Measurements from ENCODE around the gene THUMPD3.

Gene THUMPD3

DNA sequence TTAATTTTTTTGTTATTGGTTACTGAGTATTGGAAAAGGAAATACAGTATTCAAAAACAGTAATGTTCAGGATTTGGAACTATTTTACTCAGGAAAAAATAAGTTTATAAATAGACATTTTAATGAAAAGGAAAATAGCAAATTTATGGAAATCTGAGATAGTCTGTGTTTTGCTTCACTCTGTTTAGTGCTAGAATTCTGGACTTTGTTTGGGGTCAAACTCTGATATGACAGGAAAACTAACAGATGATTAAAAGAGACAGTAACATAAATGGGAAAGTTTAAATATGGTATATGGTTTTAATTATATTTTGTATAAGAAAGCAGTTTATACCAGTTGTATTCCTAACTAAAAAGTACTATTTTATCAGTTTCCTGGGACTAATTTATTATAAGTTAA, 52.0 kb downstream of the THUMPD3 start:
- H2BK5ac ChIP-seq (ENCODE audit: low read depth, low read length, poor library complexity, severe bottlenecking) = no peak overlapping the region
- H2AFZ ChIP-seq (ENCODE audit: low read depth, low read length) = no peak overlapping the region
- H3K23ac ChIP-seq (ENCODE audit: low read length in 2 of 2) = no peak overlapping the region
- DNase-seq = no peak
- no peaks in the 10 kb centered on the region for H3K27me3 ChIP-seq (ENCODE audit: control insufficient read depth in 1 of 2, insufficient read depth in 1 of 2, low read length in 2 of 2)
- H2BK15ac ChIP-seq (ENCODE audit: low read depth, poor library complexity, severe bottlenecking) = no peak overlapping the region
- H3K4me2 ChIP-seq (ENCODE audit: low read length, poor library complexity, severe bottlenecking) = no peak overlapping the region
- no peak overlapping the region for H3K14ac ChIP-seq (ENCODE audit: low read length in 2 of 2)
- H3K9me3 ChIP-seq (ENCODE audit: control insufficient read depth, low read length) = no peaks in the 10 kb centered on the region
- no peak overlapping the region for H3K4me3 ChIP-seq (ENCODE audit: insufficient read depth in 1 of 2, low read depth in 1 of 2, low read length in 2 of 2)
- H4K91ac ChIP-seq (ENCODE audit: low read length) = no peak overlapping the region
- H3K36me3 ChIP-seq (ENCODE audit: control insufficient read depth in 1 of 2, insufficient read depth in 2 of 2, low read depth in 1 of 2, low read length in 2 of 2) = peaks cover 4 to 7% of the 10 kb centered on the region in 2 experiments
- H3K79me1 ChIP-seq (replicated peaks; ENCODE audit: low read length, poor library complexity, severe bottlenecking) = no peaks in the 10 kb centered on the region
- H3K4ac ChIP-seq (ENCODE audit: low read depth in 1 of 2, low read length in 2 of 2) = no peak overlapping the region
- H3K18ac ChIP-seq (ENCODE audit: low read depth in 1 of 2, low read length in 2 of 2) = no peak overlapping the region
- H3K4me1 ChIP-seq (ENCODE audit: control insufficient read depth, insufficient read depth, low read depth, low read length) = peaks cover 3% of the 10 kb centered on the region
- no peak overlapping the region for H2BK120ac ChIP-seq (ENCODE audit: low read depth, low read length)
- no peak overlapping the region for H2BK12ac ChIP-seq (ENCODE audit: low read length in 2 of 2)
- H2AK5ac ChIP-seq (ENCODE audit: low read length, severe bottlenecking) = no peak overlapping the region
- H4K8ac ChIP-seq (ENCODE audit: low read length) = no peak overlapping the region
- no peak overlapping the region for H3K9ac ChIP-seq (ENCODE audit: low read length)
- no peak overlapping the region for H3K27ac ChIP-seq (ENCODE audit: low read length, poor library complexity, severe bottlenecking)

DNA sequence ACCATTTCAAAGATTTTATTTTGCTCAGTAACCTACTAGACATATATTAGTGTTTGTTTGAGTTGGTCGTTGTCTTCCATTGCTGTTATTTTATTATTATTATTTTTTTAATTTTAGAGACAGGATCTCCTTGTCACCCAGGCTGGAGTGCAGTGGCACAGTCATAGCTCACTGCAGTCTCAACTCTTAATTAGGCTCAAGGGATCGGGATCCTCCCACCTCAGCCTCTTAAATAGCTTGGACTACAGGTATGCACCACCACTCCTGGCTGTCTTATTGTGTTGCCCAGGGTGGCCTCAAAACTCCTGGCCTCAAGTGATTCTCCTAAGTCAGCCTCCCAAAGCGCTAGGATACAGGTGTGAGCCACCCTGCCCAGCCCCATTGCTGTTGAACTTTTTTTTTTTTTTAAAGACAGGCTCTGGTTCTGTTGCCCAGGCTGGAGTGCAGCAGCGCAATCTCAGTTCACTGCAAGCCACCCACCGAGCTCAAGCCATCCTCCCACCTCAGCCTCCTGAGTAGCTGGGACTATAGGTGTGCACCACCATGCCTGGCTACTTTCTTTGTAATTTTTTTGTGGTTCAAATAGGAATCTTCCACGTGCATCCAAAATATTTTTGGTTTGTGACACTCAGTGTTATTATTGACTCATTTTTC, 52.8 kb downstream of the THUMPD3 start:
- Histone ChIP-seq H3K27ac (ENCODE audit: low read length, poor library complexity, severe bottlenecking) (no peak overlapping the region), H2BK120ac (ENCODE audit: low read depth, low read length) (no peak overlapping the region), H4K8ac (ENCODE audit: low read length) (no peak overlapping the region), H4K91ac (ENCODE audit: low read length) (no peak overlapping the region), H3K4me1 (ENCODE audit: control insufficient read depth, insufficient read depth, low read depth, low read length) (peaks cover 3% of the 10 kb centered on the region), H3K18ac (ENCODE audit: low read depth in 1 of 2, low read length in 2 of 2) (no peak overlapping the region), H2BK12ac (ENCODE audit: low read length in 2 of 2) (no peak overlapping the region), H3K36me3 (ENCODE audit: control insufficient read depth in 1 of 2, insufficient read depth in 2 of 2, low read depth in 1 of 2, low read length in 2 of 2) (peaks cover 0 to 7% of the 10 kb centered on the region in 2 experiments), H3K9me3 (ENCODE audit: control insufficient read depth, low read length) (no peaks in the 10 kb centered on the region), H2BK5ac (ENCODE audit: low read depth, low read length, poor library complexity, severe bottlenecking) (no peak overlapping the region), H3K4me3 (ENCODE audit: insufficient read depth in 1 of 2, low read depth in 1 of 2, low read length in 2 of 2) (peak overlapping the region in 1 of 2 experiments; percentile 42), H2BK15ac (ENCODE audit: low read depth, poor library complexity, severe bottlenecking) (no peak overlapping the region), H3K9ac (ENCODE audit: low read length) (peak overlapping the region; percentile 44), H3K4me2 (ENCODE audit: low read length, poor library complexity, severe bottlenecking) (no peak overlapping the region), H3K79me1 (replicated peaks; ENCODE audit: low read length, poor library complexity, severe bottlenecking) (no peaks in the 10 kb centered on the region), H2AK5ac (ENCODE audit: low read length, severe bottlenecking) (no peak overlapping the region), H3K27me3 (ENCODE audit: control insufficient read depth in 1 of 2, insufficient read depth in 1 of 2, low read length in 2 of 2) (no peaks in the 10 kb centered on the region), H3K23ac (ENCODE audit: low read length in 2 of 2) (no peak overlapping the region), H3K14ac (ENCODE audit: low read length in 2 of 2) (no peak overlapping the region), H2AFZ (ENCODE audit: low read depth, low read length) (no peak overlapping the region), H3K4ac (ENCODE audit: low read depth in 1 of 2, low read length in 2 of 2) (no peak overlapping the region)
- DNase-seq = no peak
- WGBS = 92% methylated on average over 4 of the region's 6 CpGs

DNA sequence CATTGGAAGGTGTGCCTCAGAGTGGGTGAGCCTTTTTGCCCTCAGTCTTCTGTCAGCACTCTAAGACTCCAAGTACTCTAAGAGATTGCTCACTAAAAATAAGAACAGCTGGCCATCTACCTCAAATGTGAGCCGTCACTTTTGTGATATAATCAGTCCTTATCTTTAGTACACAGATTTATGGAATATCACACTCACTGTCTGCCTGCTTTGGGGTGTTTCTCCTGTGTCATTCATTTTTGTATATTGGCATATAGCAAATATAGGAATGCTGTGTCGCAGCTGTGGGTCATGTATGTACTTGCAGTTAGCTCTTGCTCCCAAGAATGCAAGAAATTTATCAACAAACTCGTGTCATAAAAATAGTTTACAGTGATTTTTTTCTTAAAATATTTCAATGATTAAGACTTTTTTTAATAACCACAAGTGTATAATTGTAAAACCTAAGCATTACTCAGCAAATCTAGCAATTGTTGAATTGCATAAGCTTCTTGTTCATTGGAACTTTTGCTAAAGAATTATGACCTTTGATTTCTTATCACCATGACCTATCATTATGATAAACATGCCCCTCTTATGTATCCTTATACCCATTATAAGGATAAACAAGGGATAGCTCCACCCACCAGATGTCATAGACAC, 53.4 kb downstream of the THUMPD3 start:
- no peaks in the 10 kb centered on the region for H3K9me3 ChIP-seq (ENCODE audit: control insufficient read depth, low read length)

DNA sequence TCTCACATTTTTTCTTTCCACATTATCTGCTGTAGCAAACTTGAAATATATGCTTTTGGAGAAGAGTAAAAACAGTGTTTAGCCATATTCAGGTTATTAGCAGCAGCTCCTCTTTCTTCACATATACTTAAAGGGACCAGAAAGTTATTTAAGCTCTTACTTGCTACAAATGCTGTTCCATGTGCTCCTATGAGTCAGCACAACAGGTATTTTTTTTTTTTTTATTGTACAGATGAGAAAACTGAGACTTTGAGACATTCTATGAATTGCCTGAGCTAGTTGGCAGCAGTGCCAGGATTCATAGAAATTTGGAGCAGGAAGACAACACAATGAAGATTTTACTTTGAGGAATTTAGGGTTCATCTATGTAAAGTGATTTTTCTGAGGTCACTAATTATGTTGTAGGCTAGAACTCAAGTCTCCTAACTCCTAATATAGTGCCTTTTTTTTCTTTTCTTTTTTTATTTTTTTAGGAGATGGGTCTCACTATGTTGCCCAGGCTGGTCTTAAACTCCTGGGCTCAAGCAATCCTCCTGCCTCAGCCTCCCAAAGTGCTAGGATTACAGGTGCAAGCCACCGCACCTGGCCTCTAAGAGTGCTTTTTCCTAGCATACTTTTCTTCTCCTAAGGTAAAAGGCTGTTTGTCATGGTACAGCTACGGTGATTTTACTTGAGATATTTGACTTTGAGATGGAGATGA, 58.1 kb downstream of the THUMPD3 start:
- no peaks in the 10 kb centered on the region for H3K9me3 ChIP-seq (ENCODE audit: control insufficient read depth, low read length)
- H3K4me1 ChIP-seq (ENCODE audit: control insufficient read depth, insufficient read depth, low read depth, low read length) = no peaks in the 10 kb centered on the region
- no peak overlapping the region for H2BK12ac ChIP-seq (ENCODE audit: low read length in 2 of 2)
- H3K4me3 ChIP-seq (ENCODE audit: insufficient read depth in 1 of 2, low read depth in 1 of 2, low read length in 2 of 2) = no peak overlapping the region
- H3K14ac ChIP-seq (ENCODE audit: low read length in 2 of 2) = no peak overlapping the region
- H2BK5ac ChIP-seq (ENCODE audit: low read depth, low read length, poor library complexity, severe bottlenecking) = no peak overlapping the region
- no peak overlapping the region for H2AK5ac ChIP-seq (ENCODE audit: low read length, severe bottlenecking)
- H3K9ac ChIP-seq (ENCODE audit: low read length) = peak overlapping the region; percentile 83
- peak overlapping the region; percentile 1 for H3K27ac ChIP-seq (ENCODE audit: low read length, poor library complexity, severe bottlenecking)
- peak; percentile 38 for DNase-seq
- H4K8ac ChIP-seq (ENCODE audit: low read length) = no peak overlapping the region
- no peak overlapping the region for H2BK15ac ChIP-seq (ENCODE audit: low read depth, poor library complexity, severe bottlenecking)
- 100% methylated on average over 1 of the region's 2 CpGs for WGBS
- H2BK120ac ChIP-seq (ENCODE audit: low read depth, low read length) = no peak overlapping the region
- no peak overlapping the region for H2AFZ ChIP-seq (ENCODE audit: low read depth, low read length)
- H3K4me2 ChIP-seq (ENCODE audit: low read length, poor library complexity, severe bottlenecking) = no peak overlapping the region
- peaks cover 0 to 3% of the 10 kb centered on the region in 2 experiments for H3K36me3 ChIP-seq (ENCODE audit: control insufficient read depth in 1 of 2, insufficient read depth in 2 of 2, low read depth in 1 of 2, low read length in 2 of 2)
- no peak overlapping the region for H3K4ac ChIP-seq (ENCODE audit: low read depth in 1 of 2, low read length in 2 of 2)
- H3K27me3 ChIP-seq (ENCODE audit: control insufficient read depth in 1 of 2, insufficient read depth in 1 of 2, low read length in 2 of 2) = no peaks in the 10 kb centered on the region
- H3K18ac ChIP-seq (ENCODE audit: low read depth in 1 of 2, low read length in 2 of 2) = no peak overlapping the region
- H4K91ac ChIP-seq (ENCODE audit: low read length) = no peak overlapping the region
- no peak overlapping the region for H3K23ac ChIP-seq (ENCODE audit: low read length in 2 of 2)
- H3K79me1 ChIP-seq (replicated peaks; ENCODE audit: low read length, poor library complexity, severe bottlenecking) = no peaks in the 10 kb centered on the region

More for the DNA sequence above, 53.4 kb downstream of the THUMPD3 start:
- H3K79me1 ChIP-seq (replicated peaks; ENCODE audit: low read length, poor library complexity, severe bottlenecking) = no peaks in the 10 kb centered on the region
- H2AFZ ChIP-seq (ENCODE audit: low read depth, low read length) = no peak overlapping the region
- no peak overlapping the region for H3K27ac ChIP-seq (ENCODE audit: low read length, poor library complexity, severe bottlenecking)
- no peak overlapping the region for H2BK120ac ChIP-seq (ENCODE audit: low read depth, low read length)
- no peak overlapping the region for H3K4me2 ChIP-seq (ENCODE audit: low read length, poor library complexity, severe bottlenecking)
- peak; percentile 29 for DNase-seq
- peak overlapping the region; percentile 44 for H3K9ac ChIP-seq (ENCODE audit: low read length)
- H4K91ac ChIP-seq (ENCODE audit: low read length) = no peak overlapping the region
- H3K18ac ChIP-seq (ENCODE audit: low read depth in 1 of 2, low read length in 2 of 2) = peak overlapping the region in 1 of 2 experiments; percentile 17
- no peak overlapping the region for H3K4ac ChIP-seq (ENCODE audit: low read depth in 1 of 2, low read length in 2 of 2)
- no peak overlapping the region for H2BK5ac ChIP-seq (ENCODE audit: low read depth, low read length, poor library complexity, severe bottlenecking)
- WGBS = 50% methylated on average over 1 of the region's 3 CpGs
- no peaks in the 10 kb centered on the region for H3K27me3 ChIP-seq (ENCODE audit: control insufficient read depth in 1 of 2, insufficient read depth in 1 of 2, low read length in 2 of 2)
- no peak overlapping the region for H4K8ac ChIP-seq (ENCODE audit: low read length)
- H3K36me3 ChIP-seq (ENCODE audit: control insufficient read depth in 1 of 2, insufficient read depth in 2 of 2, low read depth in 1 of 2, low read length in 2 of 2) = peaks cover 0 to 7% of the 10 kb centered on the region in 2 experiments
- no peak overlapping the region for H3K14ac ChIP-seq (ENCODE audit: low read length in 2 of 2)
- no peak overlapping the region for H3K23ac ChIP-seq (ENCODE audit: low read length in 2 of 2)
- H3K4me3 ChIP-seq (ENCODE audit: insufficient read depth in 1 of 2, low read depth in 1 of 2, low read length in 2 of 2) = peak overlapping the region in 1 of 2 experiments; percentile 42
- no peak overlapping the region for H2AK5ac ChIP-seq (ENCODE audit: low read length, severe bottlenecking)
- H2BK15ac ChIP-seq (ENCODE audit: low read depth, poor library complexity, severe bottlenecking) = no peak overlapping the region
- no peak overlapping the region for H2BK12ac ChIP-seq (ENCODE audit: low read length in 2 of 2)
- peaks cover 3% of the 10 kb centered on the region for H3K4me1 ChIP-seq (ENCODE audit: control insufficient read depth, insufficient read depth, low read depth, low read length)

Data from mesenchymal stem cell (in vitro differentiated cells and primary cell).